ENCODE results near the gene TRAM2. TPM values are rescaled to one million over a fixed set of nuclear protein-coding genes. Genes with fewer than 3 reads are reported as not detected.

The TRAM2 gene
- total and polyA plus RNA-seq, 10 of the 15 experiments (the other 5 are each of a cell fraction or from before 2014, with no cell fraction given) = 2.5 to 15.0 (median 11.0) TPM

DNA sequence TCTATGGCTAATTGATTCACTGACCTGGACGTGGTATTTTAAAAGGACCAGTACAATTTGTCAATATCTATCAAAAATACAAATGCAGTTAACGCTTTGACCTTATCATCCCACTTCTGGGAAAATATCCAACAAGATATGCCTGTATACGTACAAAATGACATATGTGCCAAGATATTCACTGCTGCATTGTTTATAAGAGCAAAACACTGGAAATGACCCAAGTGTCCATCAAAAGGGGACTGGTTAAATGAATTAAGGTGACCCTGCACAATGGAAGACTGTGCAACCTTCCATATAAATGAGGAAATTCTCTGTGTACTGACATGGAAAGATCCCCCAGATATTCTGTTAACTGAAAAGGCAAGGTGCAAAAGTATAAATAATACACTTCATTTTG, 13.9 kb downstream of the TRAM2 start:
- Histone ChIP-seq H3K4me1 (ENCODE audit: control insufficient read depth, insufficient read depth, low read length) (peaks cover 15% of the 10 kb centered on the region), H3K9ac (ENCODE audit: control insufficient read depth, insufficient read depth, low read length) (no peak overlapping the region), H2AFZ (ENCODE audit: control insufficient read depth, low read depth, low read length) (no peak overlapping the region), H4K20me1 (ENCODE audit: control insufficient read depth, insufficient read depth) (no peaks in the 10 kb centered on the region), H3K79me2 (ENCODE audit: control insufficient read depth, insufficient read depth, low read length) (peaks cover 26% of the 10 kb centered on the region), H3K4me3 (no peak overlapping the region), H3K36me3 (ENCODE audit: control insufficient read depth in 2 of 2, insufficient read depth in 2 of 2, low read length in 1 of 2) (no peaks in the 10 kb centered on the region; a peak in 2 of 4 replicates), H3K9me3 (replicated peaks; ENCODE audit: control insufficient read depth, insufficient read depth, low read length) (no peaks in the 10 kb centered on the region), H3K27ac (ENCODE audit: control insufficient read depth, insufficient read depth) (no peak overlapping the region), H3K4me2 (ENCODE audit: control insufficient read depth, insufficient read depth) (no peak overlapping the region), H3K27me3 (replicated peaks in 1 of 2; ENCODE audit: control insufficient read depth in 2 of 2, insufficient read depth in 2 of 2, low read length in 1 of 2) (no peaks in the 10 kb centered on the region)
- DNase-seq (ENCODE audit: low read depth, low spot score) = no peak
- no TSS peak for BruUV-seq (replicated peaks)
- ChIA-PET CTCF (interaction anchor here (1.5 kb wide), 1 partner anchor 13 kb away, joined by 3 read pairs; no protein-coding TSS in a partner anchor), RAD21 (ENCODE audit: unreplicated experiment) (interaction anchor here (1.1 kb wide), 1 partner anchor 10 kb away, joined by 3 read pairs; no protein-coding TSS in a partner anchor), SMC1A (ENCODE audit: uncharacterized antibody, unreplicated experiment) (no interaction called here), POLR2A (no interaction called here)
- TF ChIP-seq ATF7 (IDR thresholded peaks at IDR 0.05; ENCODE audit: low read depth) (no peak), TCF3 (IDR thresholded peaks at IDR 0.05; ENCODE audit: borderline replicate concordance, insufficient read depth, low read depth, low read length) (no peak), SPI1 (IDR thresholded peaks at IDR 0.05; ENCODE audit: borderline replicate concordance, insufficient read depth, low read depth, low read length) (no peak)
- ATAC-seq = no peak
- no peak for FAIRE-seq
- in situ Hi-C loops (cut with MboI) = no loop called here
- 66% methylated on average over 3 of the region's 3 CpGs for WGBS (ENCODE audit: insufficient coverage, insufficient replicate concordance, low lambda C conversion rate, missing lambda C conversion rate)
- intact Hi-C loops (cut with micrococcal nuclease; ENCODE audit: unreplicated experiment) = no loop called here

DNA sequence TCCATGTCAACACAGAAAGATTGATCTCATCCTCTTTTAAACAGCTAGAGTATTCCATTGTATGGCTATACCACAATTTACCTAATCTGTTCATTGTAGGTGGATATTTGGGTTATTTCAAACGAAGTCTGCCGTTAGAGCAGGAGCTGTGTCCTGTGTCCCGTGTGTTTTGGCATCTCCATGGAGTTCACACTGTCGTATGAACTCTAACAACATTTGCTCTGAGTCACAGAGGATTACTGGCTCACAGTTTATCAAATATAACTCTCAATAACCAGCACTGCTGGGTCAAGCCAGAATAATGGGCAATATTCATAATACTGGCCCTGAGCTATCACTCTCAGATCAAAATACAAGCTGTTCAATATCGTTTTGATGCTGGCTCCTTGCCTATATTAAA, 16.4 kb downstream of the TRAM2 start:
- FAIRE-seq (no peak), ATAC-seq (no peak), DNase-seq (ENCODE audit: low read depth, low spot score) (no peak)
- in situ Hi-C loops (cut with MboI) = no loop called here
- 93% methylated on average over 5 of the region's 5 CpGs for WGBS (ENCODE audit: insufficient coverage, insufficient replicate concordance, low lambda C conversion rate, missing lambda C conversion rate)
- Histone ChIP-seq H3K27ac (ENCODE audit: control insufficient read depth, insufficient read depth) (no peak overlapping the region), H3K27me3 (replicated peaks in 1 of 2; ENCODE audit: control insufficient read depth in 2 of 2, insufficient read depth in 2 of 2, low read length in 1 of 2) (no peaks in the 10 kb centered on the region), H3K4me3 (no peak overlapping the region), H3K79me2 (ENCODE audit: control insufficient read depth, insufficient read depth, low read length) (peaks cover 16% of the 10 kb centered on the region), H3K36me3 (ENCODE audit: control insufficient read depth in 2 of 2, insufficient read depth in 2 of 2, low read length in 1 of 2) (no peaks in the 10 kb centered on the region; a peak in 1 of 4 replicates), H3K9ac (ENCODE audit: control insufficient read depth, insufficient read depth, low read length) (no peak overlapping the region), H3K4me2 (ENCODE audit: control insufficient read depth, insufficient read depth) (no peak overlapping the region), H4K20me1 (ENCODE audit: control insufficient read depth, insufficient read depth) (no peaks in the 10 kb centered on the region), H2AFZ (ENCODE audit: control insufficient read depth, low read depth, low read length) (no peak overlapping the region), H3K4me1 (ENCODE audit: control insufficient read depth, insufficient read depth, low read length) (no peaks in the 10 kb centered on the region), H3K9me3 (replicated peaks; ENCODE audit: control insufficient read depth, insufficient read depth, low read length) (no peaks in the 10 kb centered on the region)
- intact Hi-C loops (cut with micrococcal nuclease; ENCODE audit: unreplicated experiment) = no loop called here
- TF ChIP-seq ZNF207 (IDR thresholded peaks at IDR 0.05; ENCODE audit: borderline replicate concordance) = no peak
- ChIA-PET CTCF (interaction anchor here (0.6 to 1.2 kb wide), 2 partner anchors 11 to 14 kb away, joined by 3 to 4 read pairs; no protein-coding TSS in a partner anchor), POLR2A (no interaction called here), SMC1A (ENCODE audit: uncharacterized antibody, unreplicated experiment) (interaction anchor here (1.0 kb wide), 1 partner anchor 139 kb away, joined by 3 read pairs; no protein-coding TSS in a partner anchor), RAD21 (ENCODE audit: unreplicated experiment) (no interaction called here)
- no TSS peak for BruUV-seq (replicated peaks)
